H1 (cell line): ENCODE data around the gene EPSTI1. TPM values are rescaled to one million over a fixed set of nuclear protein-coding genes. Genes with fewer than 3 reads are reported as not detected.

ENCODE experiments used
- HDAC2 ChIP-seq, 2 experiments: fragments of 300-600 bp in 1 of 2; sonication (generic) in 1 of 2; IDR thresholded peaks; 2 replicates each; pipeline ENCODE4 v1.6.1; 2011 to 2012; ENCODE audit warnings: low read depth in 2 of 2, low read length in 2 of 2, mild to moderate bottlenecking in 2 of 2, moderate library complexity in 2 of 2, borderline replicate concordance in 1 of 2, inconsistent platforms in 1 of 2
- KDM5A ChIP-seq: fragments of 200-600 bp; IDR thresholded peaks from 2 replicates; pipeline ENCODE4 v1.7.1; 2012; ENCODE audit warnings: mild to moderate bottlenecking, low read length, inconsistent platforms, mixed read lengths
- POLR2A ChIP-seq, 2 experiments: IDR thresholded peaks; 1 replicate in 1 of 2; 2 replicates in 1 of 2; pipeline ENCODE4 v1.6.1; 2011; ENCODE audit warnings: low read depth in 2 of 2, low read length in 2 of 2, mild to moderate bottlenecking in 2 of 2; ENCODE audit errors: control extremely low read depth in 1 of 2
- RNF2 ChIP-seq: fragments of 200-900, 300-1000 bp; sonication (generic); IDR thresholded peaks from 2 replicates; pipeline ENCODE4 v1.7.1; 2016; ENCODE audit warnings: borderline replicate concordance, low read depth, mild to moderate bottlenecking, antibody characterized with exemption, low read length; ENCODE audit not compliant: poor library complexity, severe bottlenecking; ENCODE audit errors: missing control alignments
- TEAD4 ChIP-seq: IDR thresholded peaks from 2 replicates; pipeline ENCODE4 v1.6.1; 2012; ENCODE audit warnings: low read depth, low read length, inconsistent platforms, mixed read lengths
- polyA plus RNA-seq, 7 experiments: library from polyadenylated mRNA; depleted of rRNA in 3 of 7; stranded (reverse) in 5 of 7; unstranded in 2 of 7; fragments of >200 nt in 5 of 7; fragments of 200-250 nt in 2 of 7; gene quantifications; 1 replicate in 5 of 7; 2 replicates in 1 of 7; 4 replicates in 1 of 7; pipeline versions ENCODE4 v1.2.1 to v1.2.3, GENCODE V29; 2011 to 2013; ENCODE audit warnings: missing spikeins in 2 of 7, mixed read lengths in 2 of 7
- total RNA-seq: library from RNA; stranded (reverse); fragmentation: NEBNext Ultra II Directional; extraction: Animal tissue kit (Norgen Biotek cat#: 25700); gene quantifications from 2 replicates; pipeline ENCODE4 v1.2.1, GENCODE V29; 2021
- TF ChIP-seq, protein P1 (sequence below): fragments of 300-600 bp; sonication (generic); IDR thresholded peaks from 2 replicates; pipeline ENCODE4 v1.7.1; 2012; ENCODE audit warnings: low read length, moderate library complexity, mild to moderate bottlenecking, inconsistent platforms; ENCODE audit not compliant: insufficient replicate concordance

Gene EPSTI1
- total and polyA plus RNA-seq, 2 of the 8 experiments (the other 6 are each of a cell fraction or from before 2014, with no cell fraction given), result 0.23 to 0.37 TPM

- TF ChIP-seq, protein P1, sequence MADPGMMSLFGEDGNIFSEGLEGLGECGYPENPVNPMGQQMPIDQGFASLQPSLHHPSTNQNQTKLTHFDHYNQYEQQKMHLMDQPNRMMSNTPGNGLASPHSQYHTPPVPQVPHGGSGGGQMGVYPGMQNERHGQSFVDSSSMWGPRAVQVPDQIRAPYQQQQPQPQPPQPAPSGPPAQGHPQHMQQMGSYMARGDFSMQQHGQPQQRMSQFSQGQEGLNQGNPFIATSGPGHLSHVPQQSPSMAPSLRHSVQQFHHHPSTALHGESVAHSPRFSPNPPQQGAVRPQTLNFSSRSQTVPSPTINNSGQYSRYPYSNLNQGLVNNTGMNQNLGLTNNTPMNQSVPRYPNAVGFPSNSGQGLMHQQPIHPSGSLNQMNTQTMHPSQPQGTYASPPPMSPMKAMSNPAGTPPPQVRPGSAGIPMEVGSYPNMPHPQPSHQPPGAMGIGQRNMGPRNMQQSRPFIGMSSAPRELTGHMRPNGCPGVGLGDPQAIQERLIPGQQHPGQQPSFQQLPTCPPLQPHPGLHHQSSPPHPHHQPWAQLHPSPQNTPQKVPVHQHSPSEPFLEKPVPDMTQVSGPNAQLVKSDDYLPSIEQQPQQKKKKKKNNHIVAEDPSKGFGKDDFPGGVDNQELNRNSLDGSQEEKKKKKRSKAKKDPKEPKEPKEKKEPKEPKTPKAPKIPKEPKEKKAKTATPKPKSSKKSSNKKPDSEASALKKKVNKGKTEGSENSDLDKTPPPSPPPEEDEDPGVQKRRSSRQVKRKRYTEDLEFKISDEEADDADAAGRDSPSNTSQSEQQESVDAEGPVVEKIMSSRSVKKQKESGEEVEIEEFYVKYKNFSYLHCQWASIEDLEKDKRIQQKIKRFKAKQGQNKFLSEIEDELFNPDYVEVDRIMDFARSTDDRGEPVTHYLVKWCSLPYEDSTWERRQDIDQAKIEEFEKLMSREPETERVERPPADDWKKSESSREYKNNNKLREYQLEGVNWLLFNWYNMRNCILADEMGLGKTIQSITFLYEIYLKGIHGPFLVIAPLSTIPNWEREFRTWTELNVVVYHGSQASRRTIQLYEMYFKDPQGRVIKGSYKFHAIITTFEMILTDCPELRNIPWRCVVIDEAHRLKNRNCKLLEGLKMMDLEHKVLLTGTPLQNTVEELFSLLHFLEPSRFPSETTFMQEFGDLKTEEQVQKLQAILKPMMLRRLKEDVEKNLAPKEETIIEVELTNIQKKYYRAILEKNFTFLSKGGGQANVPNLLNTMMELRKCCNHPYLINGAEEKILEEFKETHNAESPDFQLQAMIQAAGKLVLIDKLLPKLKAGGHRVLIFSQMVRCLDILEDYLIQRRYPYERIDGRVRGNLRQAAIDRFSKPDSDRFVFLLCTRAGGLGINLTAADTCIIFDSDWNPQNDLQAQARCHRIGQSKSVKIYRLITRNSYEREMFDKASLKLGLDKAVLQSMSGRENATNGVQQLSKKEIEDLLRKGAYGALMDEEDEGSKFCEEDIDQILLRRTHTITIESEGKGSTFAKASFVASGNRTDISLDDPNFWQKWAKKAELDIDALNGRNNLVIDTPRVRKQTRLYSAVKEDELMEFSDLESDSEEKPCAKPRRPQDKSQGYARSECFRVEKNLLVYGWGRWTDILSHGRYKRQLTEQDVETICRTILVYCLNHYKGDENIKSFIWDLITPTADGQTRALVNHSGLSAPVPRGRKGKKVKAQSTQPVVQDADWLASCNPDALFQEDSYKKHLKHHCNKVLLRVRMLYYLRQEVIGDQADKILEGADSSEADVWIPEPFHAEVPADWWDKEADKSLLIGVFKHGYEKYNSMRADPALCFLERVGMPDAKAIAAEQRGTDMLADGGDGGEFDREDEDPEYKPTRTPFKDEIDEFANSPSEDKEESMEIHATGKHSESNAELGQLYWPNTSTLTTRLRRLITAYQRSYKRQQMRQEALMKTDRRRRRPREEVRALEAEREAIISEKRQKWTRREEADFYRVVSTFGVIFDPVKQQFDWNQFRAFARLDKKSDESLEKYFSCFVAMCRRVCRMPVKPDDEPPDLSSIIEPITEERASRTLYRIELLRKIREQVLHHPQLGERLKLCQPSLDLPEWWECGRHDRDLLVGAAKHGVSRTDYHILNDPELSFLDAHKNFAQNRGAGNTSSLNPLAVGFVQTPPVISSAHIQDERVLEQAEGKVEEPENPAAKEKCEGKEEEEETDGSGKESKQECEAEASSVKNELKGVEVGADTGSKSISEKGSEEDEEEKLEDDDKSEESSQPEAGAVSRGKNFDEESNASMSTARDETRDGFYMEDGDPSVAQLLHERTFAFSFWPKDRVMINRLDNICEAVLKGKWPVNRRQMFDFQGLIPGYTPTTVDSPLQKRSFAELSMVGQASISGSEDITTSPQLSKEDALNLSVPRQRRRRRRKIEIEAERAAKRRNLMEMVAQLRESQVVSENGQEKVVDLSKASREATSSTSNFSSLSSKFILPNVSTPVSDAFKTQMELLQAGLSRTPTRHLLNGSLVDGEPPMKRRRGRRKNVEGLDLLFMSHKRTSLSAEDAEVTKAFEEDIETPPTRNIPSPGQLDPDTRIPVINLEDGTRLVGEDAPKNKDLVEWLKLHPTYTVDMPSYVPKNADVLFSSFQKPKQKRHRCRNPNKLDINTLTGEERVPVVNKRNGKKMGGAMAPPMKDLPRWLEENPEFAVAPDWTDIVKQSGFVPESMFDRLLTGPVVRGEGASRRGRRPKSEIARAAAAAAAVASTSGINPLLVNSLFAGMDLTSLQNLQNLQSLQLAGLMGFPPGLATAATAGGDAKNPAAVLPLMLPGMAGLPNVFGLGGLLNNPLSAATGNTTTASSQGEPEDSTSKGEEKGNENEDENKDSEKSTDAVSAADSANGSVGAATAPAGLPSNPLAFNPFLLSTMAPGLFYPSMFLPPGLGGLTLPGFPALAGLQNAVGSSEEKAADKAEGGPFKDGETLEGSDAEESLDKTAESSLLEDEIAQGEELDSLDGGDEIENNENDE, result no peak
- TF ChIP-seq KDM5A (no peak), POLR2A (IDR thresholded peaks at IDR 0.05; ENCODE audit: control extremely low read depth in 1 of 2, low read depth in 2 of 2, low read length in 2 of 2) (no peak), HDAC2 (IDR thresholded peaks at IDR 0.05; ENCODE audit: borderline replicate concordance in 1 of 2, low read depth in 2 of 2, low read length in 2 of 2) (no peak), TEAD4 (no peak), RNF2 (no peak)
- TF ChIP-seq, all 59 proteins: peak for 0
Observed at GRCh38 chr13:43003010-43003409, 11.0 kb upstream of the EPSTI1 start (continued).
